Left cardiac atrium (tissue), 4 donors: ENCODE results near the gene USP24. TPM values are rescaled to one million over a fixed set of nuclear protein-coding genes. Genes with fewer than 3 reads are reported as not detected.
A peak's percentile ranks its signal among the peaks of the same experiment; 100 is the strongest.
"Not testable (repeated sequence)": the region's sequence is repeated elsewhere in the genome, so short reads cannot be mapped to it uniquely, and the experiment has no call there.

Source experiments
- ATAC-seq, 2 donors: fragments of 200-7000 bp; cut with Tn5 transposase; one replicate each; pipeline ENCODE4 v1.9.1; 2020; ENCODE audit warnings: mild to moderate bottlenecking in 2 of 2, moderate library complexity in 2 of 2
- DNase-seq: peaks from one replicate; pipeline ENCODE4 v3.0.0-alpha.2; 2020
- intact Hi-C, 2 donors: fragments of 100-400 bp; cut with DNase I; formaldehyde crosslinking; loops; one replicate each; pipeline versions ENCODE4 v1.14.1 to v1.15.1; 2022 to 2023
- total RNA-seq, 2 donors: library from RNA; stranded (reverse); fragmentation: NEBNext Ultra II Directional; extraction: Animal tissue kit (Norgen Biotek cat#: 25700); gene quantifications; one replicate each; pipeline ENCODE4 v1.2.1, GENCODE V29; 2021
- donor health status: DM: no; HTN: yes; CAD: no.
- donor health status: DM: no; HTN: yes; CAD: no; lungs with severe emphysema.
- donor health status: DM: yes; HTN: yes; CAD: no.
- donor health status: Dilated cardiomyopathy.

The USP24 gene
- total RNA-seq, 2 donors from 2014 or later, result 31.8 to 33.6 TPM

DNA sequence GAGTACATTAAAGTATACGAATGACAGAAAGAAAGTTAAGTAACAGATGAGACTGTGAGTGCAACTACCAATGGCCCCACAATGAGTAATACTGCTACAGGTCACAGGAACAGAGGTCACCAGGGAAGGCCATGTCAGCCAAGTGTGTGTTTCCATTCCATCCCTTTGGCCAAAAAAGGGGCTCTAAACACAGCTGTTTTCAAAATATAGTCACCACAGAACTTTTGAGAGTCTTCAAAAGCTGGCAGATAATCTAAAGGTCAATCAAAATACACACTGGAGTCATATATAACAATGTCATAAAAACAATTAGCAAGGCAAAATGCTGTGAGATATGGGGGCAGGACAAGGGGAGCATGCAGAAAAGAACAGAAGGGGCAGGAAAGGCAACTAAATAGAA is 10.2 kb downstream of the USP24 start:
- no peak for DNase-seq
- peak; percentile 50 to 78 for ATAC-seq
- intact Hi-C loops, result no loop called here

GRCh38 chr1:55203064-55203463 is 12.1 kb downstream of the USP24 start:
- ATAC-seq (no peak), DNase-seq (no peak)
- intact Hi-C loops, result no loop called here

GRCh38 chr1:55200667-55201066 is 14.5 kb downstream of the USP24 start:
- no peak for ATAC-seq
- intact Hi-C loops, result no loop called here
- no peak for DNase-seq

DNA sequence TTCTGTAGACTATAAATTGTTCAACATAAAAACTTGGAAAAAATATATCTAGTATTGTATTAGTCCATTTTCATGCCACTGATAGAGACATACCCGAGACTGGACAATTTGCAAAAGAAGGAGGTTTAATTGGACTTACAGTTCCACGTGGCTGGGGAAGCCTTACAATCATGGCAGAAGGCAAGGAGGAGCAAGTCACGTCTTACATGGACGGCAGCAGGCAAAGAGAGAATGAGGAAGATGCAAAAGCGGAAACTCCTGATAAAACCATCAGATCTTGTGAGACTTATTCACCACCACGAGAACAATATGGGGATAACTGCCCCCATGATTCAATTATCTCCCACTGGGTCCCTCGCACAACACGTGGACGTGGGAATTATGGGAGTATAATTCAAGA is 15.4 kb downstream of the USP24 start:
- intact Hi-C loops, result loop anchor here in 1 of 2 donors (2.0 kb wide), 1 partner anchor 43 kb away; no protein-coding TSS in a partner anchor
- not testable (repeated sequence) for DNase-seq, ATAC-seq

- ATAC-seq, result no peak
- intact Hi-C loops, result loop anchor here in 1 of 2 donors (2.0 kb wide), 1 partner anchor 45 kb away; no protein-coding TSS in a partner anchor
- no peak for DNase-seq
These were observed 17.1 kb downstream of the USP24 start for GRCh38 chr1:55198044-55198443.

GRCh38 chr1:55197099-55197498 is 18.1 kb downstream of the USP24 start:
- intact Hi-C loops, result no loop called here
- ATAC-seq, result no peak

GRCh38 chr1:55196433-55197035 is 18.6 kb downstream of the USP24 start:
- DNase-seq (no peak), ATAC-seq (peak; percentile 81 to 85)
- intact Hi-C loops, result no loop called here

More at GRCh38 chr1:55197099-55197498, 18.1 kb downstream of the USP24 start:
- DNase-seq, result no peak

GRCh38 chr1:55195521-55196233 is 19.5 kb downstream of the USP24 start:
- DNase-seq, result no peak
- no peak for ATAC-seq
- intact Hi-C loops, result no loop called here

DNA sequence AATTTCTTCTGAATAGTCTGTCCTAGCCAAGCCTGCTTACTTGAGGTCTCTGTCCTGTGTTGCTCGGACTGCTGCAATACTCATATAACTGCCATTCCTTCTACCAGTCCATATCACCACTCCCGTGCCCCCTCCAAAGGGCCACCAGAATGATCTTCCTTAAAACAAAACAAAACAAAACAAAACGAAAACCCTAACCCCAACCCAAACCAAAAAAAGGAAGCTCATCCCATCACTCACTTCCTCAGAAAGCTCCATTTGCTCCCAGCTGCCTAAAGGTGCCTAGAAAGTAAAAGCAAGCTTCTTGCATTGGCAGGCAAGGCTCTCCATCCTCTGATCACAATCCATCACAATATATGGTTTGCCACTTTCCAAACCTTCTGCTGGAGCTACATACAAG is 20.3 kb downstream of the USP24 start:
- intact Hi-C loops, result no loop called here
- no peak for DNase-seq
- ATAC-seq, result no peak

DNA sequence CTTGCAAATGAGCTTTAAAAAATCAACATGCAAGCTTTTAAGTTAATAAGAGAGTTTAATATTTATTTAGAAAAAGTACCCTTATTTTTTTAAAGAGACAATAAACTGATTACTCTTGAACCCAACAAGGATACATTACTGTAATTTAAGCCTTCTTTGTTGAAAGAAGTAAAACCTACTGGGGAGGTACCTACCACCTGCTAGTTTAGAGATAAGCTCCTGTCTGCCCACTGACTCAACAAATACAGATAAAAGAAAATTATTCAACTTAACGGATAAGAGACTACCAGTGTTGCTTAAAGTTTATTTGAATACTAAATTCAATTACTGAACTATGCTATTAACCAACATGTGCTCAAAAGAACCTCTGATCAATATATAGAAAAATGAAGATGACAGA is 23.1 kb downstream of the USP24 start:
- DNase-seq (no peak), ATAC-seq (no peak)
- intact Hi-C loops, result no loop called here

DNA sequence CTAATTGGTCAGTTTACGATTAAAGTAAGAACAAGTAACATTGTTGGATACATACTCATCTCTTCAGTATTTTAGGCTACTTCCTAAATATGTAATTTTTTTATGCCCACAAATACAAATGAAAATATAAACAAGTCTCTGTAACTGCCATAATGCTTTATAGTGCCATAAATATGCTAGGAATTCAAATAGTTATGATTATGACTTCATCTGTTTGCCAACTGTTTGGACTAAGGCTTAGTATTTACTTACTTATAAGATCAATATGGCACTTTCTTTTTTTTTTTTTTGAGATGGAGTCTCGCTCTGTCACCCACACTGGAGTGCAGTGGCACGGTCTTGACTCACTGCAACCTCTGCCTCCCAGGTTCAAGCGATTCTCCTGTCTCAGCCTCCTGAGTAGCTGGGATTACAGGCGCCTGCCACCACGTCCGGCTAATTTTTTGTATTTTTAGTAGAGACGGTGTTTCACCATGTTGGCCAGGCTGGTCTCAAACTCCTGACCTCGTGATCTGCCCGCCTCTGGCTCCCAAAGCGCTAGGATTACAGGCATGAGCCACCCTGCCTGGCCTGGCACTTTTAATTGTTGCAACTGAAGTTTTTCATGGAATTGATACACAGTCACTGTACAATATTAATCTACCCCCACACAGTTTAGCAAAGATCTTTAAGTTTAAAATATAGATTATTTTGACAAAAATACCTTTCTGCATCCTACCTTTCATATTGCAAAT is 23.8 kb downstream of the USP24 start:
- DNase-seq, intact Hi-C loops, ATAC-seq: not testable (repeated sequence)

DNA sequence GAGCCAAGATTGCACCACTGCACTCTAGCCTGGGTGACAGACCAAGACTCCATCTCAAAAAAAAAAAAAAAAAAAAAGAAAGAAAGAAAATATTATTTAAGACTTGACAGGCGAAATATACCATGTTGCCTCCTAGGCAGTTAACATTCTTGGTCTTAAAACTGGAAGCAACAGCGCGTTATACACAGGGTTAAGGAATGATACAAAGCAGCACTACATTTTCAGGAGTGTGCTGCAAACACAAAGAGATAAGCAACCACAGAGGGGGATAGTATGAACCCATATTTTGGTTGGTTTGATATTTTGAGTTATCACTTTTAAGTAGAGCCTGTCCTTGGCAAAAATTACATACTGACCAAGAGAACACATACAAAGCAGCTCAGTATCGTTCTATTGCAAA is 25.1 kb downstream of the USP24 start:
- ATAC-seq, result no peak
- intact Hi-C loops, result no loop called here
- DNase-seq, result no peak

DNA sequence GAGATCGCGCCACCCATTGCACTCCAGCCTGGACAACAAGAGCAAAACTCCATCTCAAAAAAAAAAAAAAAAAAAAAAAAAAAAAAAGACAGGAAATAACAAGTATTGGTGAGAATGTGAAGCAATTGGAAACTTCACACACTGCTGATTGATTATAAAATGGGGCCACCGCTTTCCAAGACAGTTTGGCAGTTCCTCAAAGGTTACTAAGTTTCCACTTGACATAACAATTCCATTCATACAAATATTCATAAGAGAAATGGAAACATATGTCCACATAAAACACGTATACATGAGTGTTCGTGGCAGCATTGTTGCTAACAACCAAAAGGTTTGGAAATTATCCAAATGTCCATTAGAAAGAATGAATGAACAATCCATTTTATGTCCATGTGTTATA is 26.3 kb downstream of the USP24 start:
- intact Hi-C loops, result no loop called here
- ATAC-seq (no peak), DNase-seq (no peak)

- intact Hi-C loops, result no loop called here
- ATAC-seq, result no peak
- no peak for DNase-seq
These were observed 29.3 kb downstream of the USP24 start for GRCh38 chr1:55185832-55186231.

- intact Hi-C loops, result no loop called here
- no peak for DNase-seq
- no peak for ATAC-seq
These were observed 30.3 kb downstream of the USP24 start for GRCh38 chr1:55184859-55185258.

DNA sequence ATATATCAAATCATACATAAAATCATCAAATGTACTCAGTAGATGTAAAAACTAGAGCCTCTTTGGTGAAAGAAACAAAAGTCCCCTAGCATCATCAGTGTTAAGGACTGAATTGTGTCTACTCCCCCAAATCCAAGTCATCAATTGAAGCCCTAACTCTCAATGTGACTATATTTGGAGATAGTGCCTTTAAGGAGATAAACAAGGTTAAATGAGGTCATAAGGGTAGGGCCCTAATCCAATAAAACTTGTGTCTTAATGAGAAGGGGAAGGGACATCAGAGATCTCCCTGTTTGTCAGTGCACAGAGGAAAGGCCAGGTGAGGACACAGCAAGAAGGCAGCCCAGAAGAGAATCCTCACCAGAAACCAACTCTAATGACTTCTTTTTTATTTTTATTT is 33.5 kb downstream of the USP24 start:
- ATAC-seq (no peak), DNase-seq (no peak)
- intact Hi-C loops, result no loop called here

DNA sequence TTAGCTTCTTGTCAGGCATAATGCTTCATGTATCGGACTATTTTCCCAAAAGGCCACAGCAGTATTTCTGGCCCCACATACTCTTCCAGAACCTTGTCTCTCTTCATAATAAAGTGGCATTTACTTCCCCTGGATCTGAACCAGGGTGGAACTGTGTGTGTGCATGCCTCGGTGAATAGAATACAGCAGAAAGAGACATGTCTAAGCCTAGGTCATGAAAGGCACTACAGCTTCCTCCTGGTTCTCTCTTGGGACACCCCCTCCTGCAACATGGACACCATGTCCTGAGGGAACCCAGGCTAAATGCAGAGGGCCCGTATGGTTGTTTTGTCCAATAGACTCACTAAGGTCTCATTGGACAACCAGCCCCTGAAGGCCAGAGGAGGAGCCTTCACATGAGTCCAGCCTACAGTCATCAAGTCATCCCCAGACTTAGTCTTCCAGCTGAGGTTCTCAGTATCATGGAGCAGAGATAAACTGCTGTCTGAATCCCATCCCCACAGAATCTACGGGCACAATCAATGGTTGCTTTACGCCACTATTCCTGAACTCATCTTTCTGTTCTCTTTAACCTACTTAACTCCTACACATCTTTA is 35.0 kb downstream of the USP24 start:
- ATAC-seq (no peak), DNase-seq (no peak)
- intact Hi-C loops, result no loop called here

- DNase-seq (no peak), ATAC-seq (peak in 1 of 2 donors; percentile 49)
- intact Hi-C loops, result no loop called here
These were observed 35.9 kb downstream of the USP24 start for GRCh38 chr1:55179177-55179835.

DNA sequence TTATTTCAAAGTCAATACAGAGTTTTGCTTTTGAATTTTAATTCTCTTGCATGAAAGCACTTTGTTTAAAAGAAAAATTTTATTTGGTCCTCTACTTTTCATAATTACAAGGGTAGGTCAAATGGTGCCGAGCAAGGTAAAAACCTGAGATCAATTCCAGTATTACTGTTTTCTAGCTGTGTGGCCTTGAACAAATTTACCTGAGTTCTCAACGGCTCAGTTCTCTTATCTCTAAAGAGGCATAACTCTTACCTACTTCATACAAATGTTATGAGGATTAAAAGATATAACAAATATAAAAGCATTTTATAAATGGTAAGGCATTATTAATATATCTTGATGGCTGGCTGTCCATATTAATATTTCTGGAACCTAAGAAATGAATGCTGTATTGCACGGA is 42.5 kb downstream of the USP24 start:
- DNase-seq (no peak), ATAC-seq (no peak)
- intact Hi-C loops, result no loop called here
